ENCODE results near the gene TCF4. TPM values are rescaled to one million over a fixed set of nuclear protein-coding genes. Genes with fewer than 3 reads are reported as not detected.

Gene TCF4
- total and polyA plus RNA-seq, 2 donors (not counting 3 experiments of a cell fraction or from before 2014, with no cell fraction given) = 183 to 390 TPM

DNA sequence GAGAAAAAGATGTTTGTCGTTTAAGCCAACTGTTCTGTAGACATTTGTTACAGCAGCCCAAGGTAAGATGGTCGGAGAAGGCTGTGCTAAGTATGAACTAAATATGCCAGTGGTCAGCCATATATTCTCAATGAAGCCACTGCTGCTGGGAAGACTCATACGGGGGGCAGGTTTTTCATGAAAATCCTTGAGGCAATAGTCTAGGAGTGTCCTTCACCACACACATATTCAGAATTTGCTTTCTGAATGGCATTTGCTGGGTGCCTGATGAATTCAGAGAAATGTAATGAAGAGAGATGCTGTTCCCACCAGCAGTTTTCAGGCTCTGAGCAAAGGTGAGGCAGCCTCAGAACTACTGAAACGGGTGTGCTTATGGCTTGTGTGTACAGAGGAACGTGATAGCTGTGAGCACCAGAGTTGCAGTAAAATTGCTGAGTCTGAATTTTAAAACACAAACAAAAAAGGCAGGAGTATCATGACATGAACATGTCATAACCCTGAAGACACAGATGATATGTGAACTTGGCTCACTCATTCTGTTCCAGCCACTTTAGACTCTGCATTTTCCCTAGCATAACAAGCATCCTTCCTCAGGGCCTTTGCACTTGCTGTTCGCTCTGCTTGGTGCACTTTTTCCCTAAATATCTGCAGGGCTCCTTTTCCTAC is 21.3 kb upstream of the TCF4 start:
- ChIA-PET POLR2A (no interaction called here), CTCF (no interaction called here)
- Histone ChIP-seq H3K79me2 (ENCODE audit: control insufficient read depth, insufficient read depth, low read length) (no peaks in the 10 kb centered on the region), H3K9me3 (replicated peaks; ENCODE audit: control insufficient read depth, insufficient read depth, low read length) (no peaks in the 10 kb centered on the region), H3K27me3 (ENCODE audit: control insufficient read depth in 2 of 2, insufficient read depth in 2 of 2, low read length in 2 of 2) (no peaks in the 10 kb centered on the region), H4K20me1 (replicated peaks; ENCODE audit: control insufficient read depth, extremely low read depth, insufficient read depth, low read length) (no peaks in the 10 kb centered on the region), H3K36me3 (ENCODE audit: control insufficient read depth in 2 of 2, extremely low read depth in 1 of 2, insufficient read depth in 2 of 2, low read length in 2 of 2) (no peaks in the 10 kb centered on the region), H2AFZ (ENCODE audit: low read depth, low read length) (no peak overlapping the region), H3K9me1 (replicated peaks; ENCODE audit: control insufficient read depth, extremely low read depth, insufficient read depth, low read length) (no peaks in the 10 kb centered on the region), H3K27ac (ENCODE audit: insufficient read depth, low read depth, low read length) (no peak overlapping the region), H3K4me3 (replicated peaks in 1 of 3; ENCODE audit: insufficient read depth in 1 of 3, low read depth in 1 of 3, low read length in 3 of 3) (no peak overlapping the region), H3K4me2 (ENCODE audit: insufficient read depth, low read length) (no peak overlapping the region), H3K9ac (replicated peaks; ENCODE audit: extremely low read depth, insufficient read depth, low read length) (no peak overlapping the region), H3K4me1 (ENCODE audit: control insufficient read depth, extremely low read depth, insufficient read depth, low read length) (no peaks in the 10 kb centered on the region)
- TF ChIP-seq MAX (IDR thresholded peaks at IDR 0.05; ENCODE audit: insufficient read depth, insufficient read length) (no peak), MYC (IDR thresholded peaks at IDR 0.05; ENCODE audit: low read depth, low read length) (no peak), GATA2 (IDR thresholded peaks at IDR 0.05; ENCODE audit: insufficient read depth, insufficient read length, low read depth, low read length) (no peak), POLR2A (IDR thresholded peaks at IDR 0.05; ENCODE audit: low read depth, low read length) (no peak), JUN (IDR thresholded peaks at IDR 0.05; ENCODE audit: borderline replicate concordance, insufficient read depth, insufficient read length, low read depth) (no peak), FOS (IDR thresholded peaks at IDR 0.05; ENCODE audit: borderline replicate concordance, insufficient read depth, low read length) (no peak), EZH2 (IDR thresholded peaks at IDR 0.05; ENCODE audit: borderline replicate concordance, low read depth, low read length, severe bottlenecking) (no peak), POLR2AphosphoS5 (IDR thresholded peaks at IDR 0.05; ENCODE audit: insufficient read depth, low read depth, low read length) (no peak)
- TF ChIP-seq, protein P1, sequence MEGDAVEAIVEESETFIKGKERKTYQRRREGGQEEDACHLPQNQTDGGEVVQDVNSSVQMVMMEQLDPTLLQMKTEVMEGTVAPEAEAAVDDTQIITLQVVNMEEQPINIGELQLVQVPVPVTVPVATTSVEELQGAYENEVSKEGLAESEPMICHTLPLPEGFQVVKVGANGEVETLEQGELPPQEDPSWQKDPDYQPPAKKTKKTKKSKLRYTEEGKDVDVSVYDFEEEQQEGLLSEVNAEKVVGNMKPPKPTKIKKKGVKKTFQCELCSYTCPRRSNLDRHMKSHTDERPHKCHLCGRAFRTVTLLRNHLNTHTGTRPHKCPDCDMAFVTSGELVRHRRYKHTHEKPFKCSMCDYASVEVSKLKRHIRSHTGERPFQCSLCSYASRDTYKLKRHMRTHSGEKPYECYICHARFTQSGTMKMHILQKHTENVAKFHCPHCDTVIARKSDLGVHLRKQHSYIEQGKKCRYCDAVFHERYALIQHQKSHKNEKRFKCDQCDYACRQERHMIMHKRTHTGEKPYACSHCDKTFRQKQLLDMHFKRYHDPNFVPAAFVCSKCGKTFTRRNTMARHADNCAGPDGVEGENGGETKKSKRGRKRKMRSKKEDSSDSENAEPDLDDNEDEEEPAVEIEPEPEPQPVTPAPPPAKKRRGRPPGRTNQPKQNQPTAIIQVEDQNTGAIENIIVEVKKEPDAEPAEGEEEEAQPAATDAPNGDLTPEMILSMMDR (IDR thresholded peaks at IDR 0.05; ENCODE audit: extremely low read depth in 1 of 2, insufficient read depth in 1 of 2, low read depth in 1 of 2, low read length in 2 of 2) = no peak
- intact Hi-C loops (cut with micrococcal nuclease) = no loop called here
- DNase-seq (ENCODE audit: low read depth, low spot score) (no peak), FAIRE-seq (no peak)
- no TSS peak for BruUV-seq (replicated peaks)
- dilution Hi-C loops (cut with MboI; ENCODE audit: extremely low pct_ligation_motif_present, low sequenced_read_pairs) = no loop called here
